Activated naive CD8-positive, alpha-beta T cell treated with anti-CD3 and anti-CD28 coated beads, Interleukin-2, amount 50 U/mL, for 24 hours (primary cell): ENCODE data around the gene LRFN2.

ENCODE experiments used
- ATAC-seq: fragments of 150-1000 bp; cut with Tn5 transposase; one replicate; pipeline ENCODE4 v1.10.0; 2021
- DNase-seq: peaks from one replicate; pipeline ENCODE4 v3.0.0; 2021
- H3K27ac Mint-ChIP-seq: one replicate; pipeline ENCODE4 v1.8.0; 2021; ENCODE audit warnings: mild to moderate bottlenecking, mixed read lengths
- H3K27me3 Mint-ChIP-seq: one replicate; pipeline ENCODE4 v1.8.0; 2021; ENCODE audit warnings: mixed read lengths
- H3K36me3 Mint-ChIP-seq: one replicate; pipeline ENCODE4 v1.8.0; 2021; ENCODE audit warnings: low read depth, mixed read lengths
- H3K4me1 Mint-ChIP-seq: one replicate; pipeline ENCODE4 v1.8.0; 2021; ENCODE audit warnings: mixed read lengths
- H3K4me3 Mint-ChIP-seq: one replicate; pipeline ENCODE4 v1.8.0; 2021; ENCODE audit warnings: mild to moderate bottlenecking, moderate library complexity, mixed read lengths
- H3K9me3 Mint-ChIP-seq: one replicate; pipeline ENCODE4 v1.8.0; 2021; ENCODE audit warnings: mixed read lengths

The LRFN2 gene

DNA sequence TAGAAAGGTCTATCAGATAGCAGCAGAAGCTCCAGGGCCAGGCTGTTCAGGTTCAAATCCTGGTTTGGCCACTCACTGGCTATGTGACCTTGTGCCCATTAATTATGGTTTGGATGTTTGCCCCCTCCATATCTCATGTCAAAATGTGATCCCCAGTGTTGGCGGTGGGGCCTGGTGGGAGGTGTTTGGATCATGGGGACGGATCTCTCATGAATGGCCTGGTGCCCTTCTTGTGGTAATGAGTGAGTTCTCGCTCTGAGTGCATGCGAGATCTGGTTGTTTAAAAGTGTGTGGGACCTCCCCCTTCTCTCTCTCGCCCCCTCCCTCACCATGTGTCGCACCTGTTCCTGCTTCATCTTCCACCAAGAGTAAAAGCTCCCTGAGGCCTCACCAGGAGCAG, 240.9 kb downstream of the LRFN2 start:
- Mint-ChIP-seq H3K27me3 (no peaks in the 10 kb centered on the region), H3K4me1 (no peaks in the 10 kb centered on the region), H3K4me3 (no peak overlapping the region), H3K9me3 (no peaks in the 10 kb centered on the region), H3K27ac (no peak overlapping the region), H3K36me3 (no peaks in the 10 kb centered on the region)
- DNase-seq (no peak), ATAC-seq (no peak)

DNA sequence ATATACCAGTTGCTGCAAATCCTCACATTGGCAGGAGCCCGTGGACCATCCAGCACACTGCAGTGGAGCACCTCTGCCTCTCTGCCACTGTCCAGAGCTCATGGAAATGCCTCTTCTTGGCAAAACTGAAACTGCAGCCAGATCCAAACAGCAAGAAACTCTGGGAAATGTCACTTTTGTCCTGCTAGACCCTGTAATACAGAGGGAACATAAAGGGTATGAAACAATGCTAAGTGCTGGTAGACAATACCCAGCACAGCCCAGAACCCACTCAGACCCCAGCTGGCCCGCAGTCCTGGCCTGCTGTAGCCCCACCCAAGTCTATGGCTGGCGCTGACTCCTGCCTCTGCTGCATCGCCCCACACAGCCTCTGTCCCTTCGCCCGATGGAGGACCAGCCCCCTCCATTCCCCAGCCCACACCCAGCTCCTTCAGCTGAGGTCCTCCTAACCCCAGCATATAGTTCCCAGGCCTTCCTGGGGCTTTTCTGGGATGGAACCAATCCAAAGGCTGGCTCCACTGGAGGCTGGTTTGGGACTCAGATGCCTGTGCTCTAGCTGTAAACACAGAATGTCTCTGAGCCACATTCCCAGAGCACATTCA, 242.5 kb downstream of the LRFN2 start:
- H3K36me3 Mint-ChIP-seq, result no peaks in the 10 kb centered on the region
- no peaks in the 10 kb centered on the region for H3K4me1 Mint-ChIP-seq
- no peaks in the 10 kb centered on the region for H3K27me3 Mint-ChIP-seq
- no peak for DNase-seq
- no peaks in the 10 kb centered on the region for H3K9me3 Mint-ChIP-seq
- H3K4me3 Mint-ChIP-seq, result no peak overlapping the region
- no peak for ATAC-seq
- no peak overlapping the region for H3K27ac Mint-ChIP-seq

DNA sequence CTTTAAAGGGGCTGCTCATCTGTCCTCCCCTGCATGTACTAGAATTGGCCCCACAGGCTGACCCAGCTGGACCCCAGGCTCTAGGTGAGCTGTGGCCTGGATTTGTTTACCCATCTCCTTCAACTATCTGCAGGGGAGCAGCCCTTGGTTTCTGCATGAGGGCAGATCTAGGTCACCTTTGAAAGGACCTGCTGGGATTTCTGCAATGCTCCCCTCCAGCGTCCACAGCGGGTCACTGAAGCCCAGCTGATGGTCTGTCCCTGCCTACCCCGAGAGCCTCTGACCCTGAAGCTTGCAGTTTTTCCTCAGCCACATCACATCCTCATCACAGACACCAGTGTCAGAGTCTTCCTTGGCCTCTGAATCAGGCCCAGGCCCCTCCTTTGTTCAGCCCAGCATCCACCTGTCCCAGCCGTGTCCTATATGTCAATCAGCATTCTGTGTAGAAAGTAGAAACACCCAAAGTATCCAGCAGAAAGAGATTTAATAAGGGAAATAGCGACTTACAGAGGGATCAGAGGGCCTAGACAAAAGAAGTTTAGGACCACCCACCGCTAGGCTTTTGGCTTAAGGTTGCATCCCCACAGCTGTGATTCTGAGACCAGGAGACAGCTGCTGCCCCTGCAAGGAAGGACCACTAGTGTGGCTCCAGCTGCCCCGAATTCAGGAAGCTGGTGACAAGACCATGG, 243.1 kb downstream of the LRFN2 start:
- H3K27ac Mint-ChIP-seq, result no peak overlapping the region
- no peak for ATAC-seq
- H3K4me3 Mint-ChIP-seq, result no peak overlapping the region
- no peak for DNase-seq
- H3K9me3 Mint-ChIP-seq, result no peaks in the 10 kb centered on the region
- H3K36me3 Mint-ChIP-seq, result no peaks in the 10 kb centered on the region
- H3K4me1 Mint-ChIP-seq, result no peaks in the 10 kb centered on the region
- H3K27me3 Mint-ChIP-seq, result peaks cover 3% of the 10 kb centered on the region

DNA sequence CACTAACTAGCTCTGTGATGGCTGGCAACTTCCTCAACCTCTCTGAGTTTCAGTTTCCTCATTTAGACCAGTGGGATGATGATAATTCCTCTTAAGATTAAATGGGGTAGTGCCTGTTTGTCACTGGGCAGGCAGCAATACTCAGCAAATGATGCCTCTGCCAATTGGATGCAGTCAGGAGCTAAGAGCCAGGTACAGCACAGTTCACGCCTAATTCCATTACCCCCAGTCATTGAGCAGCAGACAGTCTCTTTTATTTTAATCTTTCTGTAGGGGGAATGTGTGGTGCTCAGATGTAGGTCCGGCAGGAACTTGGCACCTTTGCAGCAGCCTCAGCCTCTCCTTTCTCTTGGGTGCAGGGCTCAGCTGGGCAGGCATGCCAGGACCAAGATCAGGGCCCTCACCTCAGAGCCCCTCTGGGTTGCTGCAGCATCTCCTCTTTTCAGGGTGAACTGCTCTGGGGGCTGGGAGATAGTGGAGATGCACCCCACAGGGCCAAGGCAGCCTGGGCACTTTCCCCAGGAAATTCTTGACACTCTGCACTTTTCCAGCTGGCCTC, 243.8 kb downstream of the LRFN2 start:
- no peaks in the 10 kb centered on the region for H3K9me3 Mint-ChIP-seq
- H3K4me1 Mint-ChIP-seq, result no peaks in the 10 kb centered on the region
- H3K27me3 Mint-ChIP-seq, result peaks cover 5% of the 10 kb centered on the region
- no peak overlapping the region for H3K27ac Mint-ChIP-seq
- no peaks in the 10 kb centered on the region for H3K36me3 Mint-ChIP-seq
- ATAC-seq, result no peak
- DNase-seq, result no peak
- no peak overlapping the region for H3K4me3 Mint-ChIP-seq

DNA sequence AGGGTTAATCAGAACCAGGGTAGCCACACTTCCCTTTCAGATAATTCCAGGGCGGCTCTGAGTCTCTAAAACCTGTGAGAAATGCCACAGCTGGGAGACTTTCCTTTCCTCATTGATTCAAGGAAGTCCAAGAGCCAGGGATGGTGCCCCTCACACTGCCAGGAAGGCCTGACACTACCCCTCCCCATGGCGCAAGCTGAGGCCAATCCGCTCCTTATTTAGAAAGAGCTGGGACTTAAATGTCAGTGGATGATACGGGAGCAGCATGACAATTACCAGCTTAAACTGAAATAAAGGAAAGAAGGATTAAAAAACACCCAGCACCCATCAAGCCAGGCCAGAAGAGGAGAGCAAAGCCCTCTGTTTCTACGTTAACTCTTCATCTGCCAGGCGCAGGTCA, 244.4 kb downstream of the LRFN2 start:
- H3K4me1 Mint-ChIP-seq, result no peaks in the 10 kb centered on the region
- ATAC-seq, result no peak
- peaks cover 5% of the 10 kb centered on the region for H3K27me3 Mint-ChIP-seq
- no peak overlapping the region for H3K27ac Mint-ChIP-seq
- DNase-seq, result no peak
- no peak overlapping the region for H3K4me3 Mint-ChIP-seq
- no peaks in the 10 kb centered on the region for H3K9me3 Mint-ChIP-seq
- no peaks in the 10 kb centered on the region for H3K36me3 Mint-ChIP-seq

DNA sequence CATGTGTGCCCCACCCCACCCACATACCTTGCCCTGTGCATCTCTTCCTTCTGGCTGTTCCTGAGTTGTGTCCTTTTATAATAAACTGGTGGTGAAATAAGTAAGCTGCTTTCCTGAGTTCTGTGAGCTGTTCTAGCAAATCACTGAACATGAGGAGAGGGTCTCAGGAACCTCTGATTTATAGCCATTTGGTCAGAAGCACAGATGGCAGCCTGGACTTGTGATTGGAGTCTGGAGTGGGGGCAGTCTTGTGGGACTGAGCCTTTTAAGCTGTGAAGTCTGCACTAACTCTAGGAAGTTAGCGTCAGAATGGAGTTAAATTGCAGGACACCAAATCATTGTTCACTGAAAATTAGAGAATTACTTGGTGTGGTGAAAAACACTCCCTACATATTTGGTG, 245.4 kb downstream of the LRFN2 start:
- Mint-ChIP-seq H3K4me1 (no peaks in the 10 kb centered on the region), H3K4me3 (no peak overlapping the region), H3K27ac (no peak overlapping the region), H3K36me3 (no peaks in the 10 kb centered on the region), H3K27me3 (peaks cover 5% of the 10 kb centered on the region), H3K9me3 (no peaks in the 10 kb centered on the region)
- DNase-seq, result no peak
- ATAC-seq, result no peak
